ENCODE measurements around the gene RPL37.

DNA sequence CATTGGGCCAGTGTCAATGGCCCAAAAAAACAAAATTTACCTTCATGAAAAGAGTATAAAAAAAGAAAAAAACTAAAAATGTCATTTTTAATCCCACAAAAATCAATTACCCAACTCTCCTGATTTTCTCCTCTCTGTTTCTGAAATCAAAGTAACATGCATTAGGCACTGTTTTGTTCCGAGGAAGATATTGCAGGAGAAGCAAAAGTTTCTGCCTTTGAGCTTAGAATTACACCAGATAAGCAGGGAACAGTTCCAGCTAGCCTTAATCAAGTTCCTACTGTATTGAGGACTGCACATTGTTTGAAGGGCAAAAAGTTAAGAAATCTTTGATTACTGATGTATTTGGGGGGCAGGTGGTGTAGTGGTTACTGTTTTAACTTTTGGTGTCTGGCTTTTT, 35.8 kb downstream of the RPL37 start:
- TF ChIP-seq POLR2AphosphoS5 (IDR thresholded peaks at IDR 0.05; ENCODE audit: low read depth, low read length) (no peak), SPI1 (IDR thresholded peaks at IDR 0.05; ENCODE audit: low read depth, low read length) (no peak), POU2F2 (IDR thresholded peaks at IDR 0.05; ENCODE audit: low read depth, low read length) (no peak), POLR2A (IDR thresholded peaks at IDR 0.05; ENCODE audit: low read depth, low read length) (no peak)

Measured in GM12891 (cell line).